HG03378 (cell line): ENCODE results near the gene WDR88.
"Not testable (repeated sequence)": the region's sequence is repeated elsewhere in the genome, so short reads cannot be mapped to it uniquely, and the experiment has no call there.

Experiments used
- ATAC-seq: cut with Tn5 transposase; IDR thresholded peaks from one replicate; pipeline ENCODE4 v1.9.1; 2021; ENCODE audit warnings: mild to moderate bottlenecking, moderate library complexity; ENCODE audit not compliant: unreplicated experiment

The WDR88 gene

GRCh38 chr19:33126712-33127111, 5.2 kb upstream of the WDR88 start:
- ATAC-seq: not testable (repeated sequence)

- no peak for ATAC-seq
Measured at GRCh38 chr19:33129901-33130300, 2.0 kb upstream of the WDR88 start.

GRCh38 chr19:33130433-33130832, 1.5 kb upstream of the WDR88 start:
- ATAC-seq: no peak

GRCh38 chr19:33132425-33132824, 511 bp downstream of the WDR88 start:
- ATAC-seq: no peak

GRCh38 chr19:33133438-33134031, 1.6 kb downstream of the WDR88 start:
- no peak for ATAC-seq

GRCh38 chr19:33134571-33135041, 2.7 kb downstream of the WDR88 start:
- no peak for ATAC-seq

- ATAC-seq: no peak
Measured at GRCh38 chr19:33139165-33139564, 7.3 kb downstream of the WDR88 start.

GRCh38 chr19:33143897-33144405, 12.0 kb downstream of the WDR88 start:
- ATAC-seq: no peak

GRCh38 chr19:33146209-33146608, 14.3 kb downstream of the WDR88 start:
- no peak for ATAC-seq

GRCh38 chr19:33147538-33147937, 15.6 kb downstream of the WDR88 start:
- ATAC-seq: no peak

GRCh38 chr19:33150852-33151518, 19.1 kb downstream of the WDR88 start:
- no peak for ATAC-seq

- no peak for ATAC-seq
Measured at GRCh38 chr19:33152176-33152575, 20.3 kb downstream of the WDR88 start.

- ATAC-seq: not testable (repeated sequence)
Measured at GRCh38 chr19:33152625-33153024, 20.7 kb downstream of the WDR88 start.

GRCh38 chr19:33154313-33154712, 22.4 kb downstream of the WDR88 start:
- ATAC-seq: not testable (repeated sequence)

- ATAC-seq: no peak
Measured at GRCh38 chr19:33156334-33156733, 24.4 kb downstream of the WDR88 start.

- no peak for ATAC-seq
Measured at GRCh38 chr19:33157906-33158305, 26.0 kb downstream of the WDR88 start.

- ATAC-seq: no peak
Measured at GRCh38 chr19:33158365-33158764, 26.5 kb downstream of the WDR88 start.

GRCh38 chr19:33159149-33159548, 27.2 kb downstream of the WDR88 start:
- ATAC-seq: no peak

- no peak for ATAC-seq
Measured at GRCh38 chr19:33159893-33160292, 28.0 kb downstream of the WDR88 start.

GRCh38 chr19:33161201-33161600, 29.3 kb downstream of the WDR88 start:
- ATAC-seq: no peak

GRCh38 chr19:33163481-33163880, 31.6 kb downstream of the WDR88 start:
- no peak for ATAC-seq

- not testable (repeated sequence) for ATAC-seq
Measured at GRCh38 chr19:33166037-33166436, 34.1 kb downstream of the WDR88 start.
